HG03025 (cell line): ENCODE results near the gene DNAH8.

Experiments used
- ATAC-seq: cut with Tn5 transposase; IDR thresholded peaks from one replicate; pipeline ENCODE4 v1.9.1; 2021; ENCODE audit warnings: mild to moderate bottlenecking, moderate library complexity; ENCODE audit not compliant: unreplicated experiment, low FRiP score

The DNAH8 gene

GRCh38 chr6:39060467-39061160 lies 345.5 kb downstream of the DNAH8 start:
- no peak for ATAC-seq

GRCh38 chr6:39061182-39061581 lies 346.1 kb downstream of the DNAH8 start:
- no peak for ATAC-seq

DNA sequence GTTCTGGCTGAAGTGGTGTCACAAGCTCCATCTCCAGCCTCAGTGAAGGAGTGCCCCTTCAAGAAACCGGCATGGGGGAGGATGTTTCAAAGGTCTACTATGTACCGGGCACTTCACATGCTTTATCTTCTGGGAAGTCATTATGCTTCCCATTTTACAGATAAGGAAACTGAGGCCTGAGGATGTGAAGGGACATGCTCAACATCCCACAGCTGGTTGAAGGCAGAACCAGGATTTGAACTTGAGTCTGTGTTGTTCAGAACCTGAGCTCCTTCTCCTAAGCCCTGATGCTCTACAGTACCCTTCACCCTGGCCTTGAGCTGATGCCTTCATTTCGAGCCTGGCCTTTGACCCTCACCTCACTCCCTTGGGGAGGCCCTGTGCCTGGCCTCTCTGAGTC lies 346.5 kb downstream of the DNAH8 start:
- no peak for ATAC-seq

GRCh38 chr6:39062014-39062740 lies 347.1 kb downstream of the DNAH8 start:
- ATAC-seq = no peak

DNA sequence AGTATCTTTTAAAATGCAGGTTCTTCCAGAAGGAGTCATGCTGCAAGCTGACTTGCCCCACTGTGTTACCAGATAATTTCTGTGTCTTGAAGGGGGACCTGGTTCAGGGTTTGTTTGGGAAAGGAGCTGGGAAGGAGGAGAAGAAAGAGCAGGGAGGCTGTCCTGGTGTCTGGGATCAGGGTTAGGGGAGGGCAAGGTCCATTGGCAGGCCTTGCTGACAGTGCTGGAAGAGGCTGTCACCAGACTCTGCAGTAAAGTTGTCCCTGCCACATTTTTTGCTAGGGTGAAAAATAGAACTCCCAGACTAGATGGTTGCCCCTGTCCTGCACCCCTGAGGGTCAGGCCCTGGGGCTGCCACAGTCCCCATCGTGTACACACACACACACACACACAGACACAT lies 348.4 kb downstream of the DNAH8 start:
- ATAC-seq = no peak

GRCh38 chr6:39065561-39065960 lies 350.4 kb downstream of the DNAH8 start:
- ATAC-seq = no peak

GRCh38 chr6:39068391-39068790 lies 353.3 kb downstream of the DNAH8 start:
- no peak for ATAC-seq

GRCh38 chr6:39072830-39073229 lies 357.7 kb downstream of the DNAH8 start:
- no peak for ATAC-seq

- ATAC-seq = no peak
These were observed 358.6 kb downstream of the DNAH8 start for GRCh38 chr6:39073471-39074355.

DNA sequence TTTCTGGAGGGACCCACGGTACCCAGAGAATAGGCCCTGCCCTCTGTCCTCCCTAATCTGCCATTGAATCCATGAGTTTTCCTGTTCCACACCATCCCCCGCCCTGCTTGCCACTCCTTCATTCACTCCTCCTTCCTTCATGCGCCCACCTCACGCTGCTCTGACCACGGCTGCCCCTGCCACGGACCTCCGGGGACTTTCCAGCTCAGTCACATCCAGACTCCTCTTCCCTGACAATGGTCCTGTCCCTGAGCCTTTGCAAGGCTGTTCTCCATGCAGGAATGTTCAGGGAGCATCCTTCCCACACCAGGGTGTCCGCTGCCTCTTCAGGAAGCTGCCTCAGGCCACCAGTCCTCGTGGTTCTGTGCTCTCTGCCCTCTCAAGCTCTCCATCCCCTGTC lies 359.4 kb downstream of the DNAH8 start:
- ATAC-seq = no peak

DNA sequence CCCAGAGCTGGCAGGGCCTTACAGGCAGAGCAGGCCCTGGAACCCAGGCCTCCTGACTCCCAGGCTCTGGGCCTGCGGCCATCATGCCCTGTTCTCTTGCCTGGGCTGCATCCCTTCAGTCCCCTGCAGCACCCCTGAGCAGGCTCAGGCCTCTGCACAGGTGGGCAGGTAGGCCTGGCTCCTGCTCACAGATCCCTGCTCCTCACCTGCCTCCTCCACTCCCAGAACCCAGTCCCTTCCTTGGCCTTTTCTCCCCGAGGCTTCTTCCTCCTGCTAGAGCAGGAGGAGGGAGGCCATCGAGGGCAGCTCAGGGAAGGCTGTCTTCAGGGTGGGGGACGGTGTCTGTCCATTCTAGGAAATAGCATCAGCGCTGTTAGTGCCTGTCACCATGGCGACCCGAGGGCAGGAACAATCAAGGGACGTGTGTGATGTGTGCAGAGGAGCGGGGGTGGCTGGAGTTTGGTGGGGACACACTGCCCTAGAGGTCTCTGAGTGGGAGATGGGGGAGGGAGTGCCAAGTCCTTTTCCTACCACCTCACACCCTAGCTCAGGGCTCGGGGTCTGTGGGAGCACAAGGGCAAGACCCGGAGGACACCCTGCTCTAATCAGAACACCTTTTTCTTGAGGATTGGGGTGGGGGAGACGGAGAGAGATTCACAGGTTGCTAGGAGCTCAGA lies 360.0 kb downstream of the DNAH8 start:
- ATAC-seq = no peak

- ATAC-seq = no peak
These were observed 360.9 kb downstream of the DNAH8 start for GRCh38 chr6:39075807-39076622.

DNA sequence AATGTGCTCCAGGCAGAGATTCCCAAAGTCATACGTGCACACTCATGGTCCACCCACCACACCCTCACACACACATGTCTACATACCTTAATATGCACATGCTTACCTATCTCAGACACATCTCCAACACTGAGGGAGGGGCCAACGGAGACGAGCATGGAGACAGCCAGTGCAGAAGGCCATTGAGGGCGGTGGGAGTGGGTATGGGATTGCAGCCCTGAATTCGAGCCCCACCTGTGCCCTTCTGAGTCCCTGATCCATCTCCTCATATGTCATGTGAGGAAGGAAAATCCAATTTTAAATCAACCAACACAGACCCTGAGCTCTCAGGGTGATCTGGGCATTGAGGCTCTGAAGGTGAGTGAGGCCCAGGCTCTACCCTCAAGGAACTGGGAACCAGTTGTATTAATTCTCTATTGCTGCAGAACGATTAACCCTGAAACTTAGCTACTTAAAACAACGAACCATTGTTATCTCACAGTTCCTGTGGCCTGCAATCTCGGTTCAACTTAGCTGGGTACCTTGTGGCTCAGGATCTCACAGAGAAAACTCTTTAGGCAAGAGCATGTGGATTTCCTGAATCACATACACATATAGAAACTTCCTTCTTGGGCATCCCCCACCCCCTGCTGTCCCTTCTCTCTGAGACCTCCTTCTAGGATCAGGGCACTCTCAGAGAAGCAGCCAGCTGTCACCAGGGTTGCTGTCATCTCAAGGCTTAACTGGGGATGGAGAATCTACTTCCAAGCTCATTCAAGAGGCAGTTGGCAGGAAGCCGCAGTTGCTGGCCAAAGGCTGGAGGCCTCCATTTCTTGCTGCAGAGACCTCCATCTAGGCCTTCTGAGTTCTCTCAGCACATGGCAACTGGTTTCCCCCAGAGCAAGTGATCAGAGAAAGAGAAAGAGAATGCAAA lies 361.8 kb downstream of the DNAH8 start:
- ATAC-seq = no peak

- ATAC-seq = no peak
These were observed 362.9 kb downstream of the DNAH8 start for GRCh38 chr6:39077882-39078594.

- no peak for ATAC-seq
These were observed 363.6 kb downstream of the DNAH8 start for GRCh38 chr6:39078695-39079094.

GRCh38 chr6:39079197-39080125 lies 364.4 kb downstream of the DNAH8 start:
- no peak for ATAC-seq
